GM04503 (cell line): Measurements from ENCODE around the gene ATP5F1C.

ENCODE experiments used
- DNase-seq: peaks from one replicate; pipeline ENCODE4 v3.0.0-alpha.2; 2012; ENCODE audit warnings: low read depth

The ATP5F1C gene

GRCh38 chr10:7853226-7853842 is 65.4 kb downstream of the ATP5F1C start:
- DNase-seq: no peak

DNA sequence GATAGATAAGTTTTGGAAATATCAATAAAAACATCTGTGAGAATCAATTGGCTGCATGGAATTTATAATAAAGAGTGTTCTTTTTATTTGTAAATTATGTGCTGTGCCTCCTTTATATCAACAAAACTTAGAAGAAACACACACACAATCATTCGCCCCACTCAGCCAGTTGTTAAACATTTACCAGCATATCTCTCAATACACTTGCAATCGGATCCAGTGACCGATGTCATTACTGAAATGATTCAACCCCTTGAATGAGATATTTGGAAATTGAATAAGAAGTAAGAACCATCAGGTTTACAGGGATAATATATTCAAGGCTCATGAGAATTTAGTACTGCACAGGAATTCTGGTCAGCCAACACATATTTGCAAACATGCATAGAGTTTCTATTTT is 65.9 kb downstream of the ATP5F1C start:
- no peak for DNase-seq

- DNase-seq: no peak
Measured at GRCh38 chr10:7855205-7855604, 67.2 kb downstream of the ATP5F1C start.

DNA sequence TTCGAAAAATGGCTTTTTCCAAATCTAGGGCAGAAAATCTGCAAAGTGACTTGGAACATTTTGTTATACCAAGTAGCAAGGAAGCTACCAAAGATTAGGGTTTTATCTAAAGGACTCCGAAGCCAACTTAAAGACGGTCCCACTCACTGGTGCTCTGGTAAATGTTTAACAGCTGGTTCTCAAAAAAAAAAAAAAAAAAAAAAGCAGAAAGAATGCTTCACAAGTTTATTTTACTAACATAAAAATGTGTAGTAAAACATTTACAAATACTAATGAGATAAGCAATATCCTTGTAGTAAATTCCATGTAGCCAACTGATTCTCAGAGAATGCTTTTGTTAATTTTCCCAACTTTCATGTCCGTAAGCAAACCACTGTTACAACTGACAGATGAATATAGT is 68.7 kb downstream of the ATP5F1C start:
- no peak for DNase-seq

GRCh38 chr10:7857262-7857661 is 69.3 kb downstream of the ATP5F1C start:
- DNase-seq: no peak
